ENCODE data around the gene KCNK4.
A peak's percentile ranks its signal among the peaks of the same experiment; 100 is the strongest.
"Not testable (repeated sequence)": the region's sequence is repeated elsewhere in the genome, so short reads cannot be mapped to it uniquely, and the experiment has no call there.

Gene KCNK4

DNA sequence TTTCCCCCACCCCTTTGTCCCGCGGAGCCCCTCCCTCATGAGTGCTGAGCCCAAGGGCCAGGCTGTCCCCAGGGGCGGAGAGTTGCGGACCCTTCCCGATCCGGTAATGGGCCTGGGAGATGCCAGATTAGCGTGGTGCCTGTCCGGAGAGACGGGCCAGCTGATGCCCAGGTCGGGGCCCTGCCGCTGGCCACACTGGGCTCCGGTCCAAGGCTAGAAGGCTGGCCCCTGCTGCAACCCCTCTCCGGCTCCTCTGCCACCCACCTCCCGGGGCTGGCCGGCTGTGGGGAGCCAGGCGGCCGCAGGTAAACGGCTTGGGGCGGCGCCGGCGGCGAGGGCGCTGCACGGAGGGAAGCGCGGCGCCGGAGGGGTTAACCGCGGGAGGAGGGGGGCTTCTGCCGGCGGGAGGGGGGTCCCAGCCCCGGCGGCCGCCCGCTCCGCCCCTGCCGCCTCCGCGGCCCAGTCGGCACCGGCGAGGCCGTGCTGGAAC lies at the start of gene KCNK4:
Gene KCNK4 (plus strand): TSS at position 41 of the 490 bp plus-strand sequence. CDS start 1,717 bp downstream, outside the sequence.
- Histone ChIP-seq H3K27ac (ENCODE audit: low read length) (no peak within 1 kb of the TSS), H3K4me1 (ENCODE audit: control insufficient read depth, insufficient read depth, low read length) (peaks cover 6% of the 10 kb centered on the region; the same call in 1 of the 2 replicates), H3K36me3 (ENCODE audit: control insufficient read depth, insufficient read depth, low read length) (no peaks in the 10 kb centered on the region), H3K9me3 (ENCODE audit: control insufficient read depth, insufficient read depth, low read length) (no peaks in the 10 kb centered on the region), H3K27me3 (ENCODE audit: control insufficient read depth, insufficient read depth, low read length) (peaks cover 60% of the 10 kb centered on the region), H3K4me3 (ENCODE audit: low read length) (peak within 1 kb of the TSS; percentile 33; the same call in 1 of the 2 replicates)
- DNase-seq (ENCODE audit: low read depth, low spot score) = no peak
- no CpG with 5 or more reads among the region's 45 CpGs for WGBS (ENCODE audit: insufficient coverage, insufficient read length)

DNA sequence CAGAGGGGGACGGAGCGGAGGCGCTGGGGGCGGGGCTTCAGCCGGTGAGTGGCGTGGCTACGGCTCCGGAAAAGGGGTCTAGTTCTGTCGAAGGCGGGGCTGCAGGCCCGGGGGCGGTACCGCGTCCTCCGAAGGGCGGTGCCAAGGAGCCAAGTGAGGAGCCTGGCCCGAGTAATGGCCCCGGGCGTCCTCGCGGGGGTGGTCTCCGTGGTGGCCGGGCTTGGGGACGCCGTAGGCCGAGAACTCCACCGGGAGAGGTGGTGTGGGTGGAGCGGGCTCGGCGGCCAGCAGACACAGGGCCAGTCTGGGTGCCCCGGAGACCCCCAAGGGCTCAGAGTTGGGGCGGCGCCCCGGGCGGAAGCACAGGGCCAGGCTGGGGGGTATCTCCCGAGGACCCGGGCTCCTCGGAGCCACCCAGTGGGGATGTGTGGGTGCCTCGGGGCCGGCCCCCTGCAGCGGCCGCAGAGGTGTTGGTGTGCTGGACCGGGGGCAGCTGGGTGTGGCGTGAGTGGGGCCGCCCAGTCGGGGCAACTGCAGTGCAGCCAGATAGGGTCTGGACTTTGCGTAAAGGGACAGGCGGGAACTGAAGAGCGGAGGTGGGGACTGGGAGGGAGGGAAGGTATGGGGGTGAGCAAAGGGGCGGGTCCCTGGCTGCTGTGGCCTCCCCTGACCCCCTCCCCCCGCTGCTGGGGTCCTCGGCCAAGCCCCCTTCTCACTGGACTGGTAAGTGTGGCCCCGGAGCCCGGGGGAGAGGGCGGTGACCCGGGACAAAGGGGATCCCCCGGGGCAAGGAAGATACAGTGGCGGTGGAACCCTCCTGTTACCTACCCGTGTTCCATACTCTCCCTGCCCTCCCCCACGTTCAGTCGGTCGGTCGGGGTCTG lies 49.4 kb upstream of the KCNK4 start:
- DNase-seq (ENCODE audit: low read depth, low spot score) = no peak
- Histone ChIP-seq H3K36me3 (ENCODE audit: control insufficient read depth, insufficient read depth, low read length) (peaks cover 18% of the 10 kb centered on the region; the same call in 1 of the 2 replicates), H3K27me3 (ENCODE audit: control insufficient read depth, insufficient read depth, low read length) (no peaks in the 10 kb centered on the region), H3K9me3 (ENCODE audit: control insufficient read depth, insufficient read depth, low read length) (no peaks in the 10 kb centered on the region), H3K4me3 (ENCODE audit: low read length) (peak overlapping the region; percentile 57), H3K27ac (ENCODE audit: low read length) (no peak overlapping the region), H3K4me1 (ENCODE audit: control insufficient read depth, insufficient read depth, low read length) (peaks cover 5% of the 10 kb centered on the region)
- no CpG with 5 or more reads among the region's 63 CpGs for WGBS (ENCODE audit: insufficient coverage, insufficient read length)

DNA sequence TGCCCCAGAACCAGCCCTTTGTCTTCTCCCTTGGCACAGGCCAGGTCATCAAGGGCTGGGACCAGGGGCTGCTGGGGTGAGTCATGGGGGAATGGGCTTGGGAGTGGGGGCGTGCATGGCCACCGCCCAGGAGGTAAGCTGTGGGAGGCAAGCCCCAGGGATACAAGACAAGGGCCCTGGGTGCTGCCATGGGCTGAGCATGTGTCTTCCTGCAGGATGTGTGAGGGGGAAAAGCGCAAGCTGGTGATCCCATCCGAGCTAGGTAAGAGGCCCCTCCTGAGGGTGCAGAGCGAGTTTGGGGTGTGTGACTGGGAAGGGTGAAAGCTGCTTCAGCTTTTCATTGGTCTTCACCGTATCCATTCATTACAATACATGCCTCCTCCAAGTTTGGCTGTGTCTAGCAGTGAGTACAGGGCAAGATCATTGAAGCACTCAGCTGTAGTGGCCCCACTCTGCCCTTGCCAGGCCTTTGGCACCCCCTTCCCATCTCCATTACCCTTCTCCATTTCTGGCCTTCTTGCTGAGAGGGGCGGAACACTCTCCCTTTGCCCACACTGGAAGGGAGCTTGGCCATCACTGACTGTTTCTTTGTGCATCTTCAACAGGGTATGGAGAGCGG lies 47.8 kb upstream of the KCNK4 start:
- H3K36me3 ChIP-seq (ENCODE audit: control insufficient read depth, insufficient read depth, low read length) = peaks cover 15% of the 10 kb centered on the region; the same call in 1 of the 2 replicates
- H3K4me3 ChIP-seq (ENCODE audit: low read length) = no peak overlapping the region
- peaks cover 8% of the 10 kb centered on the region for H3K4me1 ChIP-seq (ENCODE audit: control insufficient read depth, insufficient read depth, low read length)
- no peaks in the 10 kb centered on the region for H3K9me3 ChIP-seq (ENCODE audit: control insufficient read depth, insufficient read depth, low read length)
- H3K27ac ChIP-seq (ENCODE audit: low read length) = no peak overlapping the region
- H3K27me3 ChIP-seq (ENCODE audit: control insufficient read depth, insufficient read depth, low read length) = no peaks in the 10 kb centered on the region
- WGBS (ENCODE audit: insufficient coverage, insufficient read length) = no CpG with 5 or more reads among the region's 8 CpGs
- no peak for DNase-seq (ENCODE audit: low read depth, low spot score)

DNA sequence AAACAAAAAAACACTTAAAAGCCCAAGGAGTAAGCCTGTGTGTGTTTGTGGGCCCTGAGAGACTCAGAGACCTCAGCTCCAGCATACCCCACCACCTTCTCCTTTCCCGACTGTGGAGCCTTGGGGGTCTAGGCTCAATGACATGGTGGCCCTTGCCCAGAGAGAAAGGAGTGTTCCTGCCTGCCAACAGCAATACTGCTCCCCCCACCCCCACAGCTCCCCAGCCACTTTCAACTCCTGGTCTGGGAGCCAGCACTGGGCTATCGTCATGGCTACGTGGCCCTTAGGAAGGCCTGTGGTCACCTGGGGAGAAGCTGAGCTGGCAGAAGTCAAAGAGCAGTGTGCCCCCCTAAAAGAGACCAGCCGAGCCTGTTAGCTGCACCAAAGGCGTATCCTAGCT lies 47.0 kb upstream of the KCNK4 start:
- H3K9me3 ChIP-seq (ENCODE audit: control insufficient read depth, insufficient read depth, low read length) = no peaks in the 10 kb centered on the region
- WGBS (ENCODE audit: insufficient coverage, insufficient read length) = no CpG with 5 or more reads among the region's 5 CpGs
- no peaks in the 10 kb centered on the region for H3K27me3 ChIP-seq (ENCODE audit: control insufficient read depth, insufficient read depth, low read length)
- H3K27ac ChIP-seq (ENCODE audit: low read length) = no peak overlapping the region
- H3K4me1 ChIP-seq (ENCODE audit: control insufficient read depth, insufficient read depth, low read length) = peaks cover 12% of the 10 kb centered on the region
- no peak for DNase-seq (ENCODE audit: low read depth, low spot score)
- no peak overlapping the region for H3K4me3 ChIP-seq (ENCODE audit: low read length)
- H3K36me3 ChIP-seq (ENCODE audit: control insufficient read depth, insufficient read depth, low read length) = peaks cover 11% of the 10 kb centered on the region; the same call in 1 of the 2 replicates

DNA sequence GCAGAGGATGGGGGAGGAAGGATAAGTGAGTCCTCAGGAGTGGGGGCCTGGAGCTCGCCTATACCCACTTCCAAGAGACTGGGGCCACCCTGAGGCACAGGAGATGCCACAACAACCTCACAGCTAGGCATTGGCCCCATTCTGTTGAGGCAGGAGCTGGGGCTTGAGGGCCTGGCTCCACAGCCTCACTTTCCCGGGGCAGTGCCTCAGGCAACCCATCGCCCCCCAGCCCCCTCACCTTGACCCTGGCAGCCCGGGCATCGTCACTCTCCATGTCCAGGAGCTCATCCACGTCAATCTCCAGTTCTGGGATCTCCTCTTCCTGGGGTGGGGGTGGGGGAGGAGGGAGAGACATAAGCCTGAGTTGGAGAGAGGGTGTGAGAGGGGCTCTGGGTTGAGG lies 46.1 kb upstream of the KCNK4 start:
- Histone ChIP-seq H3K9me3 (ENCODE audit: control insufficient read depth, insufficient read depth, low read length) (no peaks in the 10 kb centered on the region), H3K4me3 (ENCODE audit: low read length) (peak overlapping the region; percentile 87; the same call in 1 of the 2 replicates), H3K27me3 (ENCODE audit: control insufficient read depth, insufficient read depth, low read length) (no peaks in the 10 kb centered on the region), H3K4me1 (ENCODE audit: control insufficient read depth, insufficient read depth, low read length) (peaks cover 18% of the 10 kb centered on the region), H3K27ac (ENCODE audit: low read length) (no peak overlapping the region), H3K36me3 (ENCODE audit: control insufficient read depth, insufficient read depth, low read length) (peaks cover 11% of the 10 kb centered on the region; the same call in 1 of the 2 replicates)
- no CpG with 5 or more reads among the region's 6 CpGs for WGBS (ENCODE audit: insufficient coverage, insufficient read length)
- no peak for DNase-seq (ENCODE audit: low read depth, low spot score)

DNA sequence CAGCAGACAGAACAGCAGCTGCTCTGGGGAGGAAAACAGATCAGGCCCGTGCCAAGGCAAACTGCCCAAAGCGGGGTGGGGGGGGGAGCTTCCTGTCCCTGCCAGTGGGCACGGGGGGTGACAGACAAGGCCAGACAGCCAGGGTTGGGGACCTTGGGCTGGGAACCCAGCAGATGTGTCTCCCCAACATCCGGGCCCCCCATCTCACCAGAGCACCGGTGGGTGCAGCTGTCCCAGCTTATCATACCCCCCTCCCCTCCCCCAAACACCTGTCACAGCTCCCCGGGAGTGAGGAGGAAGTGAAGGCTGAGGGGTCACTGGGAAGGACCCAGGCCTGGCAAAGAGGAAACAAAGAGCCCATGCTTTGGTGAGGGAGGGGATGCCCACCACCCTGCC lies 45.7 kb upstream of the KCNK4 start:
- Histone ChIP-seq H3K9me3 (ENCODE audit: control insufficient read depth, insufficient read depth, low read length) (no peaks in the 10 kb centered on the region), H3K36me3 (ENCODE audit: control insufficient read depth, insufficient read depth, low read length) (peaks cover 11% of the 10 kb centered on the region; the same call in 1 of the 2 replicates), H3K27me3 (ENCODE audit: control insufficient read depth, insufficient read depth, low read length) (no peaks in the 10 kb centered on the region), H3K4me3 (ENCODE audit: low read length) (peak overlapping the region; percentile 87), H3K27ac (ENCODE audit: low read length) (no peak overlapping the region), H3K4me1 (ENCODE audit: control insufficient read depth, insufficient read depth, low read length) (peaks cover 18% of the 10 kb centered on the region)
- WGBS (ENCODE audit: insufficient coverage, insufficient read length) = no CpG with 5 or more reads among the region's 6 CpGs
- DNase-seq (ENCODE audit: low read depth, low spot score) = no peak

DNA sequence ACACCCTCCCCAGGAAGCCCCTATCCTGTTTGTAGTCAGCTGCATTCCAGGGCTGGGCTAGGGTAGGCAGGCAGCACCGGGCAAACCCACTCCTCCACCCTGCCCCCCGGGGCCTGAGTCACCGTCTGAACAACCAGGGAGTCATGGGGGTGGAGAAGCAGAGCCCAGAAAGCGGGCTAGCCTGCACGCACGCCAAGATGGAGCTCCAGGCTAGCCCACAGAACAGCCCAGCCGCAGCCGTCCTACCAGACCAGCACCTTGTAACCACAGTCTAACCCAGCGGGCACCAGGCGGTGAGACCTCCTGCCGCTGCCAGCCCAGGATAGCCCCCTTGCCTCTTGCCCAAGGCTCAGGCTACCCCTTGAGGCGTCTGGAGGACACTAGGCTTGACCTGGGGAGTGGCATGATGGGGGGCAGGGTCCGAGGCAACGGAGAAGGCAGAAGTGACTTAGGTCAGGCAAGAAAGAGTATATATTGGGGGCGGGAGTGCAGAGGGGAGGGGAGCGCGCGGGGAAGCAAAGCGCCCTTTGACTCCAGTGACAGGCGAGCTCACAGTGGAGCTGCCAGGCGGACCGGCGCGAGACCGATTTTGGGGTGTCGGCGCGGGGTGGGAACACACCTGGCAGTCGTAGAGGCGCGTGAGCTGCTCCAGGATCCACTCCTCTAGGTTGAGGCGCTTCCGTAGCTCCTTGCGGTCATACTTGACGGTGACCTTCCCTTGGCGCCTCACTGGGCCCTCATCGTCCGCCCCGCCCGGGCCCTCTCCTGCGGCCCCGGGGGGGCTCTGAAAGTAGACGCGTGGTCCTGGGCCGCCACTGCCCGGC lies 45.1 kb upstream of the KCNK4 start:
- Histone ChIP-seq H3K36me3 (ENCODE audit: control insufficient read depth, insufficient read depth, low read length) (peaks cover 11% of the 10 kb centered on the region; the same call in 1 of the 2 replicates), H3K27ac (ENCODE audit: low read length) (no peak overlapping the region), H3K9me3 (ENCODE audit: control insufficient read depth, insufficient read depth, low read length) (no peaks in the 10 kb centered on the region), H3K27me3 (ENCODE audit: control insufficient read depth, insufficient read depth, low read length) (no peaks in the 10 kb centered on the region), H3K4me3 (ENCODE audit: low read length) (peak overlapping the region; percentile 87), H3K4me1 (ENCODE audit: control insufficient read depth, insufficient read depth, low read length) (peaks cover 16% of the 10 kb centered on the region)
- no peak for DNase-seq (ENCODE audit: low read depth, low spot score)
- no CpG with 5 or more reads among the region's 46 CpGs for whole genome bisulfite sequencing (ENCODE audit: insufficient coverage, insufficient read length)

DNA sequence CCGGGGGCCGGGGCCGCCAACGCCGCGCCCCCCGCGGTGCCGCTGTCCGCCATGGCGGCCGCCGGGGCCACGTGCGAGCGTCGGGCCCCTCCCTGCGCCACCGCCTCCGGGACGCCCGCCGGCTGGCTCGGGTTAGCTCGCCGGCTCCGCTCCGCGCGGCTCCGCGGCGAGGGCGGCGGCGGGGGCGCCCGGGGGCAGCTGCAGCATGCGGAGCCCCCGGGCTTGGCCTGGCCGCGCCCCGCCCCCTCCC lies 44.6 kb upstream of the KCNK4 start:
- H3K27ac ChIP-seq (ENCODE audit: low read length); H3K27me3 ChIP-seq (ENCODE audit: control insufficient read depth, insufficient read depth, low read length); DNase-seq (ENCODE audit: low read depth, low spot score); H3K9me3 ChIP-seq (ENCODE audit: control insufficient read depth, insufficient read depth, low read length): not testable (repeated sequence)
- H3K36me3 ChIP-seq (ENCODE audit: control insufficient read depth, insufficient read depth, low read length) = peaks cover 11% of the 10 kb centered on the region; the same call in 1 of the 2 replicates
- peaks cover 16% of the 10 kb centered on the region for H3K4me1 ChIP-seq (ENCODE audit: control insufficient read depth, insufficient read depth, low read length)
- WGBS (ENCODE audit: insufficient coverage, insufficient read length) = no CpG with 5 or more reads among the region's 43 CpGs
- peak overlapping the region; percentile 87; the same call in 1 of the 2 replicates for H3K4me3 ChIP-seq (ENCODE audit: low read length)

DNA sequence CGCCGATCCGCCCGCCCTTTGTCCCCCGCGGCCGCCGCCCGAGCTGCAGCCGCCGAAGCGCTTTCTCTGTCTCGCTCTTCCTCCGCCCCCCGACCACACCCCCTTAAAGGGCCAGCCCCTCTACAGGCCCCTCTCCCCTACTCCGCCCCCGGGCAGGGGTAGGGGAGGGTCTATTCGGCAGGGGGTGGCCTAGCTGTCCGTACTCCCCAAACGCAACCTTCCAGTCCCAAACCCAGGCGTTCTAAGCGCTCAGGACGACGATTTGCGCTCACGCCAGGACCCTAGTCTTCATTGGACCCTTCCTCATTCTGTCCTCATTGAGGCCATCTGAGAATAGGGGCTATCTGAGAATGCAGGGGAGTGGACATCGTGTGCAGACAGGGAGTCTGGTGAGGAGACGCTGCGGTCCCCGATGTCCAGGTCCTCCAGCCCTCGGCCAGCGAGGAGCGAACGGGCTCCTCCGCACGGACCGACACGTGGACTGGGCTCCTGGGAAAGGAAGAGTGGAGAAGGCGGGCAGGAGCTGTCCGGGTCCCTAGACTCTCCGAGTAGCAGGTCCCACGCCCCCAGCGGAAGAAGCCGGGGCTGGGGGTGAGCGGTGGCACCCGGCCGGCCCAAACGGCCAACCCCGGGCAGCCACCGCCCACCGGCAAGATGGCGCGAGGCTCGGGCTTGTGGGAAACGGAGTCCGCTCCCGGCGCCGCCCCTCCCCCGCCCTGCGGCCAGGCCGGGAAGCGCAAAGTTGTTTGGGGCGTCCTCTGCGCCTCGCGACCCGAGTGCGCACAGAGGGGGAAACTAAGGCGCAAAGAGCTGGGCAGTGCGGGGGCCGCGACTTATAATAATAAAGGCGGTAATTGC lies 44.0 kb upstream of the KCNK4 start, which contains the start of gene PPP1R14B:
Gene PPP1R14B (minus strand): TSS at position 73 of the 858 bp plus-strand sequence. CDS start 270 bp downstream, outside the sequence.
- Histone ChIP-seq H3K4me1 (ENCODE audit: control insufficient read depth, insufficient read depth, low read length) (peaks cover 16% of the 10 kb centered on the region), H3K27ac (ENCODE audit: low read length) (no peak within 1 kb of the TSS), H3K9me3 (ENCODE audit: control insufficient read depth, insufficient read depth, low read length) (no peaks in the 10 kb centered on the region), H3K36me3 (ENCODE audit: control insufficient read depth, insufficient read depth, low read length) (peaks cover 11% of the 10 kb centered on the region; the same call in 1 of the 2 replicates), H3K4me3 (ENCODE audit: low read length) (peak within 1 kb of the TSS; percentile 87), H3K27me3 (ENCODE audit: control insufficient read depth, insufficient read depth, low read length) (no peaks in the 10 kb centered on the region)
- WGBS (ENCODE audit: insufficient coverage, insufficient read length) = no CpG with 5 or more reads among the region's 74 CpGs
- no peak for DNase-seq (ENCODE audit: low read depth, low spot score)

Measured in iPS DF 6.9 (cell line).